AG08395 (cell line): ENCODE data around the gene LOXHD1.

ENCODE experiments used
- DNase-seq: peaks from one replicate; pipeline ENCODE4 v3.0.0; 2012; ENCODE audit warnings: mixed read lengths, low spot score

The LOXHD1 gene

GRCh38 chr18:46445522-46446313 lies 211.3 kb downstream of the LOXHD1 start:
- DNase-seq = no peak

GRCh38 chr18:46439037-46439436 lies 218.0 kb downstream of the LOXHD1 start:
- DNase-seq = no peak

GRCh38 chr18:46437061-46437460 lies 220.0 kb downstream of the LOXHD1 start:
- no peak for DNase-seq

- DNase-seq = no peak
These were observed 220.4 kb downstream of the LOXHD1 start for GRCh38 chr18:46436621-46437020.

GRCh38 chr18:46435031-46435430 lies 222.0 kb downstream of the LOXHD1 start:
- no peak for DNase-seq

- no peak for DNase-seq
These were observed 222.4 kb downstream of the LOXHD1 start for GRCh38 chr18:46434629-46435028.

GRCh38 chr18:46433121-46433826 lies 223.7 kb downstream of the LOXHD1 start:
- DNase-seq = no peak

- DNase-seq = no peak
These were observed 225.4 kb downstream of the LOXHD1 start for GRCh38 chr18:46431522-46432171.

GRCh38 chr18:46429649-46430224 lies 227.3 kb downstream of the LOXHD1 start:
- DNase-seq = no peak

GRCh38 chr18:46429130-46429529 lies 227.9 kb downstream of the LOXHD1 start:
- DNase-seq = no peak

GRCh38 chr18:46428368-46428767 lies 228.7 kb downstream of the LOXHD1 start:
- no peak for DNase-seq

GRCh38 chr18:46427216-46427995 lies 229.6 kb downstream of the LOXHD1 start:
- DNase-seq = no peak
